Activated CD8-positive, alpha-beta T cell treated with anti-CD3 and anti-CD28 coated beads, Interleukin-2, amount 10 ng/mL, durations not matched to agents 7 days and 5 days (primary cell): Measurements from ENCODE around the gene HIF1A. TPM values are rescaled to one million over a fixed set of nuclear protein-coding genes. Genes with fewer than 3 reads are reported as not detected.

ENCODE experiments used
- total RNA-seq, 2 experiments: library from RNA; stranded (reverse); gene quantifications; one replicate each; pipeline ENCODE4 v1.2.3, GENCODE V29; 2021

HIF1A gene
- total RNA-seq, 2 experiments from 2014 or later, result 119 to 132 TPM

Other genes with a start within 250 kb of the HIF1A start
- 1 to 10 TPM; 6.4 to 6.5 TPM for gene SNAPC1, start 66.9 kb downstream of the HIF1A start, total RNA-seq
- not detected for gene SYT16, start 117.2 kb downstream of the HIF1A start, total RNA-seq